Neuron (in vitro differentiated cells): ENCODE data around the gene MSGN1.

Experiments
- H2AFZ ChIP-seq: one replicate; pipeline ENCODE4 v1.6.1; 2013; ENCODE audit warnings: low read depth, mild to moderate bottlenecking, inconsistent platforms, low read length, moderate library complexity
- H3K27me3 ChIP-seq: one replicate; pipeline ENCODE4 v1.6.1; 2013; ENCODE audit warnings: low read length; ENCODE audit not compliant: insufficient read depth
- H3K36me3 ChIP-seq: one replicate; pipeline ENCODE4 v1.6.1; 2013; ENCODE audit warnings: low read length; ENCODE audit not compliant: insufficient read depth
- H3K4me1 ChIP-seq: one replicate; pipeline ENCODE4 v1.6.1; 2013; ENCODE audit warnings: low read length; ENCODE audit not compliant: insufficient read depth
- H3K4me3 ChIP-seq: 2 replicates; pipeline ENCODE4 v1.5.1; 2013; ENCODE audit warnings: mild to moderate bottlenecking, low read length, moderate library complexity
- H3K9me3 ChIP-seq: one replicate; pipeline ENCODE4 v1.6.1; 2013; ENCODE audit warnings: low read length

Gene MSGN1

GRCh38 chr2:17843457-17843856, 27.2 kb downstream of the MSGN1 start:
- Histone ChIP-seq H3K9me3 (no peaks in the 10 kb centered on the region), H2AFZ (no peak overlapping the region), H3K36me3 (no peaks in the 10 kb centered on the region), H3K27me3 (peaks cover 3% of the 10 kb centered on the region), H3K4me1 (no peaks in the 10 kb centered on the region), H3K4me3 (no peak overlapping the region)

- H2AFZ ChIP-seq = no peak overlapping the region
- no peaks in the 10 kb centered on the region for H3K36me3 ChIP-seq
- no peaks in the 10 kb centered on the region for H3K4me1 ChIP-seq
- H3K9me3 ChIP-seq = no peaks in the 10 kb centered on the region
- no peak overlapping the region for H3K4me3 ChIP-seq
- H3K27me3 ChIP-seq = peaks cover 3% of the 10 kb centered on the region
Measured at GRCh38 chr2:17845806-17846205, 29.5 kb downstream of the MSGN1 start.

DNA sequence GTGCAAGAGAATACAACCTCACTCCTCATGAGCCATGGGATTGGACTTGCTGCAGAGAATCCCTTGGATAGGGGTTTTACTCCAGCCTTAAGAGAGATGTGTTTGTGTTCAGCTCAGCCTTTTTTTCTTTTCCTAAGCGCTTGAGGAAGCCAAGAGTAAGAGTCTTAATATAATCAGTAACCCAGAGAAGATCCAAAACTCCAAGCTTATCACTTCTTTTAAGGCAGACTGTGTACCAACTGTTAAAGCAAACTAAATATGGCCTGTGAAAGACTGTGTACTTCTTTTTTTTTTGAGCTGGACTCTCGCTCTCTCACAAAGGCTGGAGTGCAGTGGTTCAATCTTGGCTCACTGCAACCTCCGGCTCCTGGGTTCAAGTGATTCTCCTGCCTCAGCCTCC, 30.4 kb downstream of the MSGN1 start:
- no peak overlapping the region for H3K4me3 ChIP-seq
- no peak overlapping the region for H2AFZ ChIP-seq
- no peaks in the 10 kb centered on the region for H3K4me1 ChIP-seq
- no peaks in the 10 kb centered on the region for H3K9me3 ChIP-seq
- H3K36me3 ChIP-seq = no peaks in the 10 kb centered on the region
- peaks cover 3% of the 10 kb centered on the region for H3K27me3 ChIP-seq

DNA sequence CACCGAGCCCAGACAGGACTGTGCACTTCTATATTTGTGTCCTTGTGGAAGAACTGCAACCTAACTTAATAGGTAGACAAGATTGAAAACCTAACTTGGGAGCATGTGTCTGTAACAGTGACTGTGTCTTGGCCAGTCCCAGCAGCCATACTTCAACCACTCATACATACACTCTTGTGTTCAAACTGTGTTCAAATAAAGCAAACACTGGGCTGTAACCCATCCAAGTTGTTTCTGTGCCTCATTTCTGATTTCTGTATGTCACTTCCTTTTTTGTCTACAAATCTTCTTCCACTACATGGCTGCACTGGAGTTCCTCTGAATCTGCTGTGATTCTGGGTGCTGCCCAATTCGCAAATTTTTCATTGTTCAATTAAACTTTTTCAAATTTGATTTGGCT, 31.0 kb downstream of the MSGN1 start:
- no peaks in the 10 kb centered on the region for H3K4me1 ChIP-seq
- no peak overlapping the region for H3K4me3 ChIP-seq
- H3K9me3 ChIP-seq = no peaks in the 10 kb centered on the region
- H3K27me3 ChIP-seq = peaks cover 3% of the 10 kb centered on the region
- H3K36me3 ChIP-seq = no peaks in the 10 kb centered on the region
- no peak overlapping the region for H2AFZ ChIP-seq

DNA sequence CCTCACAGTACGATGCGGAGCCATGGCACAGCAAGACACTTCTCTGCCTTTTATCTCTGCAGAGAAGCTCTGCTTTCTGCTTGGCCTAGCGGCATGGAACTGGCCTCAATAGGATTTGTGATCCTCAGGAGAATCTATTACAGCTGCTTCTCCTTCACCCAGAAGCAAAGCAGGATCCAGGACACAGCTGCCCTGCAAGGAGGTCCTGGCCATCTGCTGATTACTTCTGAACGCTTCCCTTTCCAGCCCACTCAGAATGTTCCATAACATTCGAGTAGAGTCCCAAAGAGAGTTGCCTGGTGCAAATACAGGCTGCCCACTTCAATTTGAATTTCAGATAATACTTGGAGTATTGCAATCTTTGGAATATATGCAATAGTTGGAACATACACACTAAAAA, 33.0 kb downstream of the MSGN1 start:
- no peak overlapping the region for H3K4me3 ChIP-seq
- no peaks in the 10 kb centered on the region for H3K36me3 ChIP-seq
- H3K9me3 ChIP-seq = no peaks in the 10 kb centered on the region
- H2AFZ ChIP-seq = no peak overlapping the region
- peaks cover 3% of the 10 kb centered on the region for H3K27me3 ChIP-seq
- no peaks in the 10 kb centered on the region for H3K4me1 ChIP-seq

DNA sequence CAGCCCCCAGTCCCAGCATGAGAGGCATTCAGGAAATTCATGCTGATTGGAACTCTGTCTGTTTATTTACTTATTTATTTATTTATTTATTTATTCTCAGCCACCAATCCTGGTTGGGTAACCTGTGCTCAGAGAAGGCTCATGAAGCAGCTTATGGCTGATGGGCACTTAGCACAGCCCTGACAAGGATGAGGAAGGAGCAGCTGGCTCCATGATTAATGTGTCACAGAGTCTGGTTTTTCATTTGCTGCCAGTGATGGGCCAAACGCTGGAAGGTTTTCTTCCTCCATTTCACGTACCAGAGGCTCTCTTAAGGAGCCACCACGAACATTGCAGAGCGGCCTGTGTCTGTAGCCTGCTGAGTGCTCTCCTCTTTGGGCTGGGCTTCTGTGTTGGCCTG, 33.9 kb downstream of the MSGN1 start:
- H3K9me3 ChIP-seq = no peaks in the 10 kb centered on the region

DNA sequence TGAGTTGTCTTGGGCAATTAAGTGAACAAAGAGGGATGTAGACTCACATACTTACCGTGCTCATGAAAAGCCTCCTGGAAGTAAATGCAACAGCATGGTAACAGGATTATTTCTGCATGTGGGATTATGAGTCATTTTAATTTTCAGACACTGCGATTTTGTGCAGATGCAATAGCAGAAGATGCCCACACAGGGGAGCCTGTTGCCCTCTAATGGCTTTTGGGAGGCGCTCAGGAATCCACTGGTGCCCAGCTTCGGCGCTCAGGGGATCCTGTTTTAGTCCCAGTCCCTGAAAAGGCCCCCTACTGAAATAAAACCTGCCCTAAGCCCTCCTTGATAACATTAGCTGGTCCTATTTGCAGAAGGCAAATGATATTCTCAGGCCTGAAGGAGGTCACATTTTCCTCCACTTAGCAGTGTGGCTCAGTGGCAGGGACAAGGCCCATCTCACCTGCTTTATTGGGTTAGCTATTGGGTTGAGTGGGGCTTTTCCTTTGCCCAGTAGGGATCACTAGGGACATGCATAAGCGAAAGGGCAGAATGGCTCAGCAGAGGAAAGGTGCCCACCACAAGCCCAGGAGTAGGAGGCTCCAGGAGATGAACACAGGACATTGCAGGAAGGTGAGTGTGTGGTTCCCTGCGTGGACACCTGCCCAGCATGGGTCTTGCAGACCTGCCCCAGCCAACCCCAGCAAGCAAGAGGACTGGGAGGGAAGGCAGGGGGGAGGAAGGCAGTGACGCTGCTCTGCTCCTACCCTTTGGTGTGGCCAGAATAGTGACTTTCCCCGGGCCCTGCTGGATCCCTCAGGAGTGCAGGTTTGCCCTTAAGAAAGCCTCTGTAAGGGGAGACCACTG, 35.7 kb downstream of the MSGN1 start:
- Histone ChIP-seq H3K36me3 (no peaks in the 10 kb centered on the region), H3K9me3 (no peaks in the 10 kb centered on the region), H3K4me3 (no peak overlapping the region), H3K27me3 (peaks cover 4% of the 10 kb centered on the region), H2AFZ (no peak overlapping the region), H3K4me1 (no peaks in the 10 kb centered on the region)

More for the DNA sequence above, 33.9 kb downstream of the MSGN1 start:
- H3K4me1 ChIP-seq = no peaks in the 10 kb centered on the region
- H2AFZ ChIP-seq = no peak overlapping the region
- H3K4me3 ChIP-seq = no peak overlapping the region
- H3K36me3 ChIP-seq = no peaks in the 10 kb centered on the region
- peaks cover 1% of the 10 kb centered on the region for H3K27me3 ChIP-seq

- no peaks in the 10 kb centered on the region for H3K4me1 ChIP-seq
- no peaks in the 10 kb centered on the region for H3K9me3 ChIP-seq
Measured at GRCh38 chr2:17853799-17854198, 37.5 kb downstream of the MSGN1 start.

DNA sequence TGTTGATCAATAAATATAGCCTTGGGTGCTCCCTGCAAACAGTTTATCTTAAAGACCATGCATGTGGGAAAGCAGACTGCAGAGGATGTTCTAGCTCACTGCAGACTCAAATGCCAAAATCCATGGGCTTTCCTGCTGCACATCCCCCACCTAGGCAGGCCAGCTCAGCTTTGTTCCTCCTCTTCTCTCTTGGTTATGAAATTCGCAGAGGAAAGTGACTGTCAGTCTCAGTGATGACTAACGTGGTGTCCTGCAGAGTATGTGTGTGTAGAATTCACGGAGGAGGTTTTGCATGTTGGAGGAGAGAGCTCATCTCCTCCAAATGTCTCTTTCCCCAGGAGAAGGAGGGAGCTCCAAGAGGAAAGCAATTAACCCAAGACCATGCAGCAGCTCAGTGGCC, 40.8 kb downstream of the MSGN1 start:
- Histone ChIP-seq H3K4me3 (no peak overlapping the region), H3K27me3 (peaks cover 5% of the 10 kb centered on the region), H3K4me1 (no peaks in the 10 kb centered on the region), H3K36me3 (no peaks in the 10 kb centered on the region), H3K9me3 (no peaks in the 10 kb centered on the region), H2AFZ (no peak overlapping the region)

More at GRCh38 chr2:17853799-17854198, 37.5 kb downstream of the MSGN1 start:
- H3K27me3 ChIP-seq = peaks cover 4% of the 10 kb centered on the region
- H3K36me3 ChIP-seq = no peaks in the 10 kb centered on the region
- H3K4me3 ChIP-seq = no peak overlapping the region
- H2AFZ ChIP-seq = no peak overlapping the region

DNA sequence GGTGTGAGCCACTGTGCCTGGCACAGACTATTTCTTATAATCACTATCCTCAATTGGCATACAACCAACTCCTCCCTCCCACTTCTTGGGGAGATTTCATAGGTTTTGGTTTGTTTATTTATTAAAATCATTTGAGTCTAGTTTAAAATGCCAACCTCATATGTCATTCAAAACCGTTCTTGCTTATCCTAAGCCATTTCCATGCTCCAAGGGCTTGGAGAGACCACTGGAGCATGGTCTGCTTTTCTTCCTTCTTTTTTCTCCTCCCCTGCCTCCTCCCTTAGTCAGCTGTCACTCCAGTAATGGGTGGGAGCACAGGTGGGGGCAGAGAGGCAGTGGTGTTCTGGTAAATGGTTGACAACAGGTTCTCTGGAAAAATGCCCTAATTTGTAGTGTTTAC, 41.8 kb downstream of the MSGN1 start:
- Histone ChIP-seq H3K4me3 (no peak overlapping the region), H3K27me3 (peaks cover 5% of the 10 kb centered on the region), H3K9me3 (no peaks in the 10 kb centered on the region), H2AFZ (no peak overlapping the region), H3K36me3 (no peaks in the 10 kb centered on the region), H3K4me1 (no peaks in the 10 kb centered on the region)

DNA sequence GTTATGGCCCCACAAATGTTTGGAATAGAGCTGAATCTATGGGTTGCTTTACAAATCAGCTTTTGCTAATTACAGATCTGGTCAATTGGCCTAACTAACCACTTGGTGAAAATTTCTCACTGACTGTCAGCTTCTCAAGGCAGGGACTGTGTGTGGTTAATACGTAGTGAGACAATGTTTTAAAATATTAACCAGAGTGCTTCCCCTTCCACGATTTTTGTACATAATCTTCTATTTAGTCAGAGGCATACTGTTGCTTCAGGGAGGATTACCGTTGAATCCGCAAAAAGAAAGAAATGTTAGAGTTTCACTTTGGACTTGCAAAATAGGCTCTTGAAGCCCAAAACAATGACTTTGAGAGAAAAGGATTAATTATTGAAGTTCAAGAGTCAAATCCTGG, 47.3 kb downstream of the MSGN1 start:
- H3K4me3 ChIP-seq = no peak overlapping the region
- H3K27me3 ChIP-seq = peaks cover 2% of the 10 kb centered on the region
- H3K4me1 ChIP-seq = no peaks in the 10 kb centered on the region
- no peaks in the 10 kb centered on the region for H3K36me3 ChIP-seq
- no peak overlapping the region for H2AFZ ChIP-seq
- H3K9me3 ChIP-seq = no peaks in the 10 kb centered on the region

- Histone ChIP-seq H3K36me3 (no peaks in the 10 kb centered on the region), H2AFZ (no peak overlapping the region), H3K27me3 (peaks cover 2% of the 10 kb centered on the region), H3K9me3 (no peaks in the 10 kb centered on the region), H3K4me1 (no peaks in the 10 kb centered on the region), H3K4me3 (no peak overlapping the region)
Measured at GRCh38 chr2:17864676-17865075, 48.4 kb downstream of the MSGN1 start.

- H3K9me3 ChIP-seq = no peaks in the 10 kb centered on the region
- H3K27me3 ChIP-seq = no peaks in the 10 kb centered on the region
- H2AFZ ChIP-seq = no peak overlapping the region
- H3K4me1 ChIP-seq = no peaks in the 10 kb centered on the region
- H3K36me3 ChIP-seq = no peaks in the 10 kb centered on the region
- no peak overlapping the region for H3K4me3 ChIP-seq
Measured at GRCh38 chr2:17867133-17867532, 50.9 kb downstream of the MSGN1 start.
